ENCODE data around the gene ADCY10.
"Not testable (repeated sequence)": the region's sequence is repeated elsewhere in the genome, so short reads cannot be mapped to it uniquely, and the experiment has no call there.

Gene ADCY10

GRCh38 chr1:167910530-167910929 lies 3.4 kb downstream of the ADCY10 start:
- Histone ChIP-seq H3K9me3 (ENCODE audit: control insufficient read depth, insufficient read depth, low read depth, low read length) (peaks cover 21% of the 10 kb centered on the region), H3K4me3 (ENCODE audit: low read depth, low read length) (no peak overlapping the region), H3K27me3 (ENCODE audit: control insufficient read depth, insufficient read depth, low read length) (no peaks in the 10 kb centered on the region), H3K27ac (ENCODE audit: low read depth, low read length) (no peak overlapping the region), H3K4me1 (ENCODE audit: control insufficient read depth, insufficient read depth, low read length) (peaks cover 22% of the 10 kb centered on the region), H3K36me3 (ENCODE audit: control insufficient read depth, insufficient read depth, low read length) (no peaks in the 10 kb centered on the region), H3K9ac (ENCODE audit: low read length) (no peak overlapping the region)

- Histone ChIP-seq H3K4me3 (ENCODE audit: low read depth, low read length) (no peak overlapping the region), H3K27me3 (ENCODE audit: control insufficient read depth, insufficient read depth, low read length) (no peaks in the 10 kb centered on the region), H3K27ac (ENCODE audit: low read depth, low read length) (no peak overlapping the region), H3K9ac (ENCODE audit: low read length) (no peak overlapping the region), H3K4me1 (ENCODE audit: control insufficient read depth, insufficient read depth, low read length) (peaks cover 30% of the 10 kb centered on the region), H3K36me3 (ENCODE audit: control insufficient read depth, insufficient read depth, low read length) (no peaks in the 10 kb centered on the region), H3K9me3 (ENCODE audit: control insufficient read depth, insufficient read depth, low read depth, low read length) (peaks cover 21% of the 10 kb centered on the region)
Observed at GRCh38 chr1:167909691-167910180, 4.2 kb downstream of the ADCY10 start.

GRCh38 chr1:167905671-167906070 lies 8.3 kb downstream of the ADCY10 start:
- no peak overlapping the region for H3K27ac ChIP-seq (ENCODE audit: low read depth, low read length)
- no peaks in the 10 kb centered on the region for H3K36me3 ChIP-seq (ENCODE audit: control insufficient read depth, insufficient read depth, low read length)
- H3K9me3 ChIP-seq (ENCODE audit: control insufficient read depth, insufficient read depth, low read depth, low read length), result peaks cover 20% of the 10 kb centered on the region
- no peak overlapping the region for H3K9ac ChIP-seq (ENCODE audit: low read length)
- no peaks in the 10 kb centered on the region for H3K27me3 ChIP-seq (ENCODE audit: control insufficient read depth, insufficient read depth, low read length)
- H3K4me1 ChIP-seq (ENCODE audit: control insufficient read depth, insufficient read depth, low read length), result peaks cover 15% of the 10 kb centered on the region
- H3K4me3 ChIP-seq (ENCODE audit: low read depth, low read length), result no peak overlapping the region

GRCh38 chr1:167905182-167905581 lies 8.8 kb downstream of the ADCY10 start:
- Histone ChIP-seq H3K36me3 (ENCODE audit: control insufficient read depth, insufficient read depth, low read length) (no peaks in the 10 kb centered on the region), H3K4me3 (ENCODE audit: low read depth, low read length) (no peak overlapping the region), H3K27ac (ENCODE audit: low read depth, low read length) (no peak overlapping the region), H3K9ac (ENCODE audit: low read length) (no peak overlapping the region), H3K4me1 (ENCODE audit: control insufficient read depth, insufficient read depth, low read length) (peaks cover 15% of the 10 kb centered on the region), H3K27me3 (ENCODE audit: control insufficient read depth, insufficient read depth, low read length) (no peaks in the 10 kb centered on the region), H3K9me3 (ENCODE audit: control insufficient read depth, insufficient read depth, low read depth, low read length) (peaks cover 15% of the 10 kb centered on the region)

- Histone ChIP-seq H3K27me3 (ENCODE audit: control insufficient read depth, insufficient read depth, low read length) (no peaks in the 10 kb centered on the region), H3K9me3 (ENCODE audit: control insufficient read depth, insufficient read depth, low read depth, low read length) (peaks cover 10% of the 10 kb centered on the region), H3K4me1 (ENCODE audit: control insufficient read depth, insufficient read depth, low read length) (peaks cover 15% of the 10 kb centered on the region), H3K4me3 (ENCODE audit: low read depth, low read length) (no peak overlapping the region), H3K36me3 (ENCODE audit: control insufficient read depth, insufficient read depth, low read length) (no peaks in the 10 kb centered on the region), H3K9ac (ENCODE audit: low read length) (no peak overlapping the region), H3K27ac (ENCODE audit: low read depth, low read length) (no peak overlapping the region)
Observed at GRCh38 chr1:167904652-167905130, 9.2 kb downstream of the ADCY10 start.

GRCh38 chr1:167900907-167901306 lies 13.0 kb downstream of the ADCY10 start:
- Histone ChIP-seq H3K4me1 (ENCODE audit: control insufficient read depth, insufficient read depth, low read length) (peaks cover 15% of the 10 kb centered on the region), H3K9ac (ENCODE audit: low read length) (no peak overlapping the region), H3K27ac (ENCODE audit: low read depth, low read length) (no peak overlapping the region), H3K4me3 (ENCODE audit: low read depth, low read length) (no peak overlapping the region), H3K9me3 (ENCODE audit: control insufficient read depth, insufficient read depth, low read depth, low read length) (no peaks in the 10 kb centered on the region), H3K36me3 (ENCODE audit: control insufficient read depth, insufficient read depth, low read length) (no peaks in the 10 kb centered on the region), H3K27me3 (ENCODE audit: control insufficient read depth, insufficient read depth, low read length) (no peaks in the 10 kb centered on the region)

GRCh38 chr1:167899253-167899681 lies 14.7 kb downstream of the ADCY10 start:
- H3K4me1 ChIP-seq (ENCODE audit: control insufficient read depth, insufficient read depth, low read length), result no peaks in the 10 kb centered on the region; the same call in 1 of the 2 replicates
- no peak overlapping the region for H3K9ac ChIP-seq (ENCODE audit: low read length)
- H3K4me3 ChIP-seq (ENCODE audit: low read depth, low read length), result no peak overlapping the region
- no peaks in the 10 kb centered on the region for H3K9me3 ChIP-seq (ENCODE audit: control insufficient read depth, insufficient read depth, low read depth, low read length)
- H3K36me3 ChIP-seq (ENCODE audit: control insufficient read depth, insufficient read depth, low read length), result no peaks in the 10 kb centered on the region
- no peaks in the 10 kb centered on the region for H3K27me3 ChIP-seq (ENCODE audit: control insufficient read depth, insufficient read depth, low read length)
- no peak overlapping the region for H3K27ac ChIP-seq (ENCODE audit: low read depth, low read length)

- H3K9ac ChIP-seq (ENCODE audit: low read length), result no peak overlapping the region
- H3K9me3 ChIP-seq (ENCODE audit: control insufficient read depth, insufficient read depth, low read depth, low read length), result no peaks in the 10 kb centered on the region
- no peaks in the 10 kb centered on the region for H3K4me1 ChIP-seq (ENCODE audit: control insufficient read depth, insufficient read depth, low read length)
- no peak overlapping the region for H3K4me3 ChIP-seq (ENCODE audit: low read depth, low read length)
- no peak overlapping the region for H3K27ac ChIP-seq (ENCODE audit: low read depth, low read length)
- H3K36me3 ChIP-seq (ENCODE audit: control insufficient read depth, insufficient read depth, low read length), result no peaks in the 10 kb centered on the region
- H3K27me3 ChIP-seq (ENCODE audit: control insufficient read depth, insufficient read depth, low read length), result no peaks in the 10 kb centered on the region
Observed at GRCh38 chr1:167898578-167899222, 15.2 kb downstream of the ADCY10 start.

GRCh38 chr1:167893798-167894197 lies 20.1 kb downstream of the ADCY10 start:
- Histone ChIP-seq H3K27me3 (ENCODE audit: control insufficient read depth, insufficient read depth, low read length) (no peaks in the 10 kb centered on the region), H3K36me3 (ENCODE audit: control insufficient read depth, insufficient read depth, low read length) (no peaks in the 10 kb centered on the region), H3K4me3 (ENCODE audit: low read depth, low read length) (no peak overlapping the region), H3K9ac (ENCODE audit: low read length) (no peak overlapping the region), H3K27ac (ENCODE audit: low read depth, low read length) (no peak overlapping the region), H3K9me3 (ENCODE audit: control insufficient read depth, insufficient read depth, low read depth, low read length) (no peaks in the 10 kb centered on the region), H3K4me1 (ENCODE audit: control insufficient read depth, insufficient read depth, low read length) (no peaks in the 10 kb centered on the region)

GRCh38 chr1:167890400-167890799 lies 23.5 kb downstream of the ADCY10 start:
- Histone ChIP-seq H3K4me1 (ENCODE audit: control insufficient read depth, insufficient read depth, low read length) (no peaks in the 10 kb centered on the region), H3K9me3 (ENCODE audit: control insufficient read depth, insufficient read depth, low read depth, low read length) (0 out of 2 replicates have a peak, but pooled peaks cover 2% of the 10 kb centered on the region), H3K9ac (ENCODE audit: low read length) (no peak overlapping the region), H3K36me3 (ENCODE audit: control insufficient read depth, insufficient read depth, low read length) (no peaks in the 10 kb centered on the region), H3K27ac (ENCODE audit: low read depth, low read length) (no peak overlapping the region), H3K27me3 (ENCODE audit: control insufficient read depth, insufficient read depth, low read length) (no peaks in the 10 kb centered on the region), H3K4me3 (ENCODE audit: low read depth, low read length) (no peak overlapping the region)

GRCh38 chr1:167887187-167887586 lies 26.7 kb downstream of the ADCY10 start:
- not testable (repeated sequence) for H3K4me1 ChIP-seq (ENCODE audit: control insufficient read depth, insufficient read depth, low read length); H3K9me3 ChIP-seq (ENCODE audit: control insufficient read depth, insufficient read depth, low read depth, low read length); H3K36me3 ChIP-seq (ENCODE audit: control insufficient read depth, insufficient read depth, low read length); H3K4me3 ChIP-seq (ENCODE audit: low read depth, low read length); H3K9ac ChIP-seq (ENCODE audit: low read length); H3K27ac ChIP-seq (ENCODE audit: low read depth, low read length); H3K27me3 ChIP-seq (ENCODE audit: control insufficient read depth, insufficient read depth, low read length)
